Heart right ventricle (tissue), 16 donors: ENCODE data around the gene OTOG. TPM values are rescaled to one million over a fixed set of nuclear protein-coding genes. Genes with fewer than 3 reads are reported as not detected.

Experiments used
- ATAC-seq, 8 donors: fragments of 200-7000 bp; cut with Tn5 transposase; one replicate each; pipeline ENCODE4 v1.9.1; 2020; ENCODE audit warnings: mild to moderate bottlenecking in 8 of 8, moderate library complexity in 8 of 8, moderate number of reproducible peaks in 1 of 8
- DNase-seq, 2 donors: peaks; one replicate each; pipeline ENCODE4 v3.0.0-alpha.2; 2020
- H3K27ac ChIP-seq, 10 donors: fragments of 200-600 bp; sonication (generic) in 2 of 10; one replicate each; pipeline versions ENCODE4 v1.5.0 to v1.8.0; 2020 to 2022; ENCODE audit warnings: mild to moderate bottlenecking in 3 of 10
- H3K27me3 ChIP-seq, 7 donors: fragments of 200-600 bp; one replicate each; pipeline ENCODE4 v1.8.0; 2021 to 2022; ENCODE audit warnings: mild to moderate bottlenecking in 2 of 7
- H3K36me3 ChIP-seq, 9 donors: fragments of 200-600 bp; sonication (generic) in 1 of 9; one replicate each; pipeline versions ENCODE4 v1.5.0 to v1.8.0; 2020 to 2022; ENCODE audit warnings: mild to moderate bottlenecking in 2 of 9
- H3K4me1 ChIP-seq, 9 donors: fragments of 200-600 bp; sonication (generic) in 1 of 9; one replicate each; pipeline versions ENCODE4 v1.5.0 to v1.8.0; 2020 to 2022; ENCODE audit warnings: mild to moderate bottlenecking in 4 of 9
- H3K4me3 ChIP-seq, 10 donors: fragments of 200-600 bp; sonication (generic) in 2 of 10; one replicate each; pipeline versions ENCODE4 v1.5.0 to v1.8.0; 2020 to 2022; ENCODE audit warnings: mild to moderate bottlenecking in 7 of 10, moderate library complexity in 2 of 10
- H3K9me3 ChIP-seq, 11 donors: fragments of 200-600 bp in 10 of 11; sonication (generic) in 2 of 11; one replicate each; pipeline versions ENCODE4 v1.5.0 to v1.8.0; 2013 to 2022; ENCODE audit warnings: mild to moderate bottlenecking in 2 of 11, control low read depth in 1 of 11, moderate library complexity in 1 of 11
- CTCF ChIP-seq, 9 donors: fragments of 200-600 bp; sonication (generic) in 2 of 9; IDR thresholded peaks; one replicate each; pipeline versions ENCODE4 v1.5.0 to v1.8.0; 2021 to 2022; ENCODE audit warnings: antibody characterized with exemption in 9 of 9, mild to moderate bottlenecking in 5 of 9, moderate library complexity in 1 of 9
- WGBS, 2 donors: extraction: QIAGEN DNeasy Blood & Tissue Kit; methylation state at CpG; one replicate each; pipeline ENCODE4 v1.1.7; 2013; ENCODE audit warnings: inconsistent platforms in 1 of 2; 5-methylcytosine and 5-hydroxymethylcytosine counted together
- intact Hi-C, 10 donors: fragments of 100-400 bp; cut with DNase I; formaldehyde crosslinking; loops; one replicate each; pipeline versions ENCODE4 v1.11.1 to v1.14.2; 2022
- polyA plus RNA-seq, 2 donors: library from polyadenylated mRNA; stranded (reverse); fragments of 200-250 nt; gene quantifications; one replicate each; pipeline ENCODE4 v1.2.3, GENCODE V29; 2013
- total RNA-seq, 10 donors: library from RNA; stranded (reverse); fragmentation: NEBNext Ultra II Directional in 3 of 10; extraction: Animal tissue kit (Norgen Biotek cat#: 25700) in 3 of 10; gene quantifications; one replicate each; pipeline versions ENCODE4 v1.2.1 to v1.2.4, GENCODE V29; 2021 to 2023
- donor health status: Arrhythmogenic right ventricular cardiomyopathy.
- donor health status: ischemic (EF 13 %, LVEDD 7.1; RV severe dilation, severe dysfunction).
- donor health status: healthy with polysubstance abuse.
- donor health status: DM: no; HTN: yes; CAD: no.
- donor health status: DM: no; HTN: no; CAD: no.
- donor health status: ischemic (EF 25% LVEDD 6.9; RV normal size, moderate dysfunction).
- donor health status: ischemic (EF 25% LVEDD 5.7; RV mildly dilated, moderate dysfunction).
- donor health status: healthy.
- donor health status: DM: yes; HTN: yes; CAD: no.
- donor health status: Ischemic cardiomyopathy.
- donor health status: ischemic (EF 35%, LVEDD 5.7; RV mildly dilated, moderate dysfunction).
- donor health status: nonischemic (EF 11% LVEDD 7.7; RV severe dilation, severe dysfunction).
- donor health status: DM: yes; HTN: yes; CAD: no.
- donor health status: PGD.
- donor health status: ischemic (EF 29% LVEDD 5.4; RV normal size, mild dysfunction).
- donor health status: nonischemic (EF 23%, LVEDD 6.1; RV moderate dilation, normal function).

OTOG gene
- total and polyA plus RNA-seq, 12 donors = not detected

DNA sequence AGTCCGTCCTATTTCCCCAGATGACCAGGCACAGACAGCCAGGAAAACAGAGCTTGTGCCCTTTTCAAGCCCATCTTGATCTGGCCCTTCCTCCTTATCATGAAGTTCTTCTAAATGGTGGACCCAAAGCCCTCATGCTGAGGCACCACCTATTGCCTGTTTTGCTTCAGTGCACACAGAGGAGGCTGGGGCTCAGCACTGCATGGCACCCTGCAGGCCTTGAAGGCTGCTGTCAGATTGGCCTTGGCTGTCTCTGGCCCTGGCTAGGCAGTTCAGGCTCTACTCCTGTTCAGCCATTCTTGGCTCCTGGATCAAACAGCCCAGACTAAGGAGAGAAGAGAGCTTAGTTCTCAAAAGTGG is 49.2 kb downstream of the OTOG start:
- TF ChIP-seq CTCF (IDR thresholded peaks at IDR 0.05) = no peak
- intact Hi-C loops = loop anchor here in 9 of 10 donors (5.0 to 10.0 kb wide), 6 partner anchors 121 to 386 kb away; partner anchors contain the start of genes MYOD1 (in 2 of the 9) and KCNC1 (in 1 of the 9)
- no peak for DNase-seq

DNA sequence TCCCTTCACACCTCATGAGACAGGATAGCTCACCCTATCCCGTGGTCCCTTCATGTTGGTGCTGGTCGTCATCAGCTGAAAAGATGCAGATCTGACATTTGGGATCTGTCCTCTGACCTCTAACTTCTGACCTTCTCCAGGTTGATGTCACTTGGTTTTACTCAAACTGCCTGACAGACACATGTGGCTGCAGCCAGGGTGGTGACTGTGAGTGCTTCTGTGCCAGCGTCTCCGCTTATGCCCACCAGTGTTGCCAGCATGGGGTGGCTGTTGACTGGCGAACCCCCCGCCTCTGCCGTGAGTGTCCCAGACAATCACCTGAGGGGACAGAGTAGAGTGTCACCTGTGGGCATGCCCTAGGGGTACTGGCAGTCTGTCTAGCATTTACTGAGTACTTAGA is 49.7 kb downstream of the OTOG start:
- no peak overlapping the region for H3K4me3 ChIP-seq
- H3K9me3 ChIP-seq = no peaks in the 10 kb centered on the region
- H3K27me3 ChIP-seq = peaks cover 0 to 13% (median 9%) of the 10 kb centered on the region in 7 donors
- ATAC-seq (no peak), DNase-seq (no peak)
- no peak overlapping the region for H3K27ac ChIP-seq
- H3K36me3 ChIP-seq = no peaks in the 10 kb centered on the region
- intact Hi-C loops = loop anchor here in 9 of 10 donors (5.0 to 10.0 kb wide), 6 partner anchors 121 to 386 kb away; partner anchors contain the start of genes MYOD1 (in 2 of the 9) and KCNC1 (in 1 of the 9)
- no peak for TF ChIP-seq CTCF (IDR thresholded peaks at IDR 0.05)
- H3K4me1 ChIP-seq = no peaks in the 10 kb centered on the region
- 83 to 89% methylated on average over 7 of the region's 7 CpGs for WGBS, 2 donors

More for the DNA sequence above, 49.2 kb downstream of the OTOG start:
- Histone ChIP-seq H3K27ac (no peak overlapping the region), H3K4me3 (no peak overlapping the region), H3K9me3 (no peaks in the 10 kb centered on the region), H3K4me1 (no peaks in the 10 kb centered on the region), H3K27me3 (peaks cover 0 to 17% (median 9%) of the 10 kb centered on the region in 7 donors), H3K36me3 (no peaks in the 10 kb centered on the region)
- WGBS, 2 donors = 61 to 81% methylated on average over 1 of the region's 1 CpG
- no peak for ATAC-seq

DNA sequence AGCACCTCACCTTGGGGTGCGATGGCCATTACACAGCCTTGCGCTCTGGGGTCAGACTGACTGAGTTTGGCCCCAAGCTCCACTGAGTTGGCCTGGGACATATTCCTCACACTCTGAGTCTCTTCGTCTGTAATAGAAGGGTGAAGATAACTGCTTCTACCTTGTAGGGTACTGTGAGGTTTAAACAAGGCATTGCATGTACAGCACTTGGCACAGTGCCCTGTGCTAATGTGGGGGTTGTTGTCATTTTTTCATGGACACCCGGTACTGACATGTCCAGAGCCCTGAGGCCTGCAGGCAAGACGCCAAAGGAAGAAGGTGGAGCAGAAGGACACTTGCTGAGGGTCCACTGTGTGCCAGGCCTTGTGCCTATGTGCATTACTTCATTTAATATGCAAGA is 50.7 kb downstream of the OTOG start:
- WGBS, 2 donors = 56 to 59% methylated on average over 5 of the region's 5 CpGs
- TF ChIP-seq CTCF (IDR thresholded peaks at IDR 0.05) = no peak
- Histone ChIP-seq H3K27ac (no peak overlapping the region), H3K36me3 (no peaks in the 10 kb centered on the region), H3K4me3 (no peak overlapping the region), H3K9me3 (no peaks in the 10 kb centered on the region), H3K4me1 (no peaks in the 10 kb centered on the region), H3K27me3 (peaks cover 0 to 13% (median 9%) of the 10 kb centered on the region in 7 donors)
- intact Hi-C loops = loop anchor here in 9 of 10 donors (2.0 to 10.0 kb wide), 8 partner anchors 120 to 385 kb away; partner anchors contain the start of genes MYOD1 (in 2 of the 9) and KCNC1 (in 1 of the 9)
- DNase-seq = no peak
- no peak for ATAC-seq

GRCh38 chr11:17598700-17599459 is 51.8 kb downstream of the OTOG start:
- Histone ChIP-seq H3K27ac (no peak overlapping the region), H3K4me1 (no peaks in the 10 kb centered on the region), H3K4me3 (no peak overlapping the region), H3K27me3 (peaks cover 0 to 12% (median 7%) of the 10 kb centered on the region in 7 donors), H3K36me3 (no peaks in the 10 kb centered on the region), H3K9me3 (no peaks in the 10 kb centered on the region)
- WGBS, 2 donors = 27 to 30% methylated on average over 17 of the region's 17 CpGs
- ATAC-seq (peak; percentile 73 to 86 (median 82)), DNase-seq (peak; percentile 71 to 74)
- intact Hi-C loops = loop anchor here in 9 of 10 donors (2.0 to 10.0 kb wide), 8 partner anchors 118 to 383 kb away; partner anchors contain the start of genes MYOD1 (in 2 of the 9) and KCNC1 (in 1 of the 9)
- TF ChIP-seq CTCF (IDR thresholded peaks at IDR 0.05) = peak; percentile 88 to 96 (median 92)
